H1 (cell line): Measurements from ENCODE around the gene PSORS1C2. TPM values are rescaled to one million over a fixed set of nuclear protein-coding genes. Genes with fewer than 3 reads are reported as not detected.

Experiments used
- CTCF ChIA-PET: fragments of 300-600 bp; sonication (Branson Sonifier 250); formaldehyde crosslinking; loops from one replicate; lab custom pipeline; 2021; ENCODE audit not compliant: partially characterized antibody; lab: Charles Lee
- POLR2A ChIA-PET: fragments of 300-600 bp; sonication (Branson Sonifier 250); formaldehyde crosslinking; loops from one replicate; lab custom pipeline; 2021; ENCODE audit warnings: inconsistent platforms; ENCODE audit not compliant: partially characterized antibody; lab: Charles Lee
- DNase-seq, 2 experiments: peaks; one replicate each; pipeline versions ENCODE4 v3.0.0 to v3.0.0-alpha.2; 2010 to 2022; ENCODE audit warnings: low spot score in 2 of 2, low read depth in 1 of 2, mixed read lengths in 1 of 2
- FAIRE-seq: peaks from 2 replicates; lab custom pipeline; 2011; peaks lifted over from hg19 to GRCh38; lab: Jason Lieb, UNC
- H2AFZ ChIP-seq: 2 replicates; pipeline ENCODE4 v1.8.1; 2012; ENCODE audit warnings: low read length, inconsistent platforms
- H2AK5ac ChIP-seq: 2 replicates; pipeline ENCODE4 v1.6.1; 2013; ENCODE audit warnings: low read depth, low read length
- H2BK120ac ChIP-seq: replicated peaks from 2 replicates; pipeline ENCODE3; 2013; ENCODE audit warnings: low read depth, low read length, inconsistent platforms
- H2BK12ac ChIP-seq: 2 replicates; pipeline ENCODE4 v1.6.1; 2013; ENCODE audit warnings: low read depth, low read length
- H2BK15ac ChIP-seq: 2 replicates; pipeline ENCODE4 v1.6.1; 2013; ENCODE audit warnings: low read length
- H2BK20ac ChIP-seq: 2 replicates; pipeline ENCODE4 v1.6.1; 2013; ENCODE audit warnings: low read length
- H2BK5ac ChIP-seq: 2 replicates; pipeline ENCODE4 v1.6.1; 2013; ENCODE audit warnings: low read depth, low read length
- H3K14ac ChIP-seq: 2 replicates; pipeline ENCODE4 v1.6.1; 2013; ENCODE audit warnings: inconsistent platforms; ENCODE audit not compliant: insufficient read length
- H3K18ac ChIP-seq: 2 replicates; pipeline ENCODE4 v1.6.1; 2013; ENCODE audit warnings: low read length; ENCODE audit errors: extremely low read depth
- H3K23ac ChIP-seq: 2 replicates; pipeline ENCODE4 v1.6.1; 2013; ENCODE audit warnings: inconsistent platforms; ENCODE audit not compliant: insufficient read length
- H3K23me2 ChIP-seq: 2 replicates; pipeline ENCODE4 v1.6.1; 2013; ENCODE audit warnings: low read depth, low read length
- H3K27ac ChIP-seq: 2 replicates; pipeline ENCODE4 v1.6.1; 2011; ENCODE audit warnings: low read depth, low read length, inconsistent platforms
- H3K27me3 ChIP-seq, 4 experiments: replicated peaks in 1 of 4; 1 replicate in 1 of 4; 2 replicates in 3 of 4; pipeline versions ENCODE4 v1.6.1 to v1.8.1; 2011 to 2013; ENCODE audit warnings: low read length in 3 of 4, mild to moderate bottlenecking in 3 of 4, inconsistent platforms in 2 of 4, mixed read lengths in 2 of 4, moderate library complexity in 1 of 4; ENCODE audit not compliant: control insufficient read depth in 3 of 4, insufficient read depth in 3 of 4; ENCODE audit errors: extremely low read depth in 1 of 4
- H3K36me3 ChIP-seq, 4 experiments: 2 replicates each; pipeline versions ENCODE4 v1.6.1 to v1.8.1; 2011 to 2013; ENCODE audit warnings: mild to moderate bottlenecking in 4 of 4, low read length in 3 of 4, moderate library complexity in 2 of 4, control low read depth in 1 of 4, inconsistent platforms in 1 of 4; ENCODE audit not compliant: insufficient read depth in 4 of 4, control insufficient read depth in 2 of 4
- H3K4ac ChIP-seq: replicated peaks from 2 replicates; pipeline ENCODE3; 2013; ENCODE audit warnings: low read length, low read depth, mixed read lengths, inconsistent platforms; ENCODE audit not compliant: insufficient read length
- H3K4me1 ChIP-seq, 4 experiments: replicated peaks in 1 of 4; 1 replicate in 1 of 4; 2 replicates in 3 of 4; pipeline versions ENCODE4 v1.6.1 to v1.8.1; 2011 to 2013; ENCODE audit warnings: low read length in 3 of 4, inconsistent platforms in 2 of 4, mixed read lengths in 1 of 4; ENCODE audit not compliant: insufficient read depth in 4 of 4, control insufficient read depth in 3 of 4
- H3K4me2 ChIP-seq, 2 experiments: 2 replicates each; pipeline versions ENCODE4 v1.6.1 to v1.8.1; 2011 to 2013; ENCODE audit warnings: low read depth in 2 of 2, low read length in 2 of 2, control low read depth in 1 of 2, inconsistent platforms in 1 of 2, mild to moderate bottlenecking in 1 of 2; ENCODE audit not compliant: insufficient read depth in 1 of 2
- H3K4me3 ChIP-seq, 4 experiments: fragments of 200-600, 300-600 bp in 1 of 4; sonication (generic), shearing (Covaris generic), sonication (Bioruptor Twin) in 1 of 4; 2 replicates each; pipeline versions ENCODE4 v1.5.1 to v1.8.1; 2011 to 2016; ENCODE audit warnings: low read length in 4 of 4, low read depth in 3 of 4, control low read depth in 2 of 4, inconsistent platforms in 2 of 4, mild to moderate bottlenecking in 2 of 4, mixed read lengths in 1 of 4, moderate library complexity in 1 of 4; ENCODE audit not compliant: insufficient read depth in 2 of 4; ENCODE audit errors: extremely low read depth in 1 of 4
- H3K56ac ChIP-seq: replicated peaks from 2 replicates; pipeline ENCODE3; 2013; ENCODE audit warnings: low read depth, mild to moderate bottlenecking, mixed read lengths, low read length, inconsistent platforms; ENCODE audit not compliant: insufficient read length
- H3K79me1 ChIP-seq: 2 replicates; pipeline ENCODE4 v1.6.1; 2013; ENCODE audit warnings: low read depth, low read length, control low read depth
- H3K79me2 ChIP-seq, 2 experiments: 2 replicates each; pipeline versions ENCODE4 v1.6.1 to v1.8.1; 2012 to 2013; ENCODE audit warnings: low read length in 2 of 2, mild to moderate bottlenecking in 2 of 2, inconsistent platforms in 1 of 2; ENCODE audit not compliant: insufficient read depth in 2 of 2, control insufficient read depth in 1 of 2
- H3K9ac ChIP-seq, 4 experiments: replicated peaks in 1 of 4; 1 replicate in 1 of 4; 2 replicates in 3 of 4; pipeline versions ENCODE4 v1.6.1 to v1.8.1; 2011 to 2013; ENCODE audit warnings: low read depth in 3 of 4, low read length in 3 of 4, control low read depth in 2 of 4, mild to moderate bottlenecking in 2 of 4, moderate library complexity in 2 of 4, inconsistent platforms in 1 of 4; ENCODE audit errors: extremely low read depth in 1 of 4
- H3K9me3 ChIP-seq, 2 experiments: 2 replicates each; pipeline versions ENCODE4 v1.6.1 to v1.8.1; 2012 to 2013; ENCODE audit warnings: mild to moderate bottlenecking in 2 of 2, moderate library complexity in 2 of 2, control low read depth in 1 of 2, inconsistent platforms in 1 of 2, low read depth in 1 of 2, low read length in 1 of 2, mixed read lengths in 1 of 2; ENCODE audit not compliant: insufficient read depth in 2 of 2
- H4K20me1 ChIP-seq, 2 experiments: replicated peaks in 1 of 2; 2 replicates each; pipeline versions ENCODE3 to v1.8.1; 2011 to 2013; ENCODE audit warnings: inconsistent platforms in 2 of 2, low read length in 2 of 2, mild to moderate bottlenecking in 1 of 2; ENCODE audit not compliant: insufficient read depth in 2 of 2, control insufficient read depth in 1 of 2
- H4K5ac ChIP-seq: 2 replicates; pipeline ENCODE4 v1.6.1; 2013; ENCODE audit warnings: low read length, low read depth, mixed read lengths, inconsistent platforms; ENCODE audit not compliant: insufficient read length
- H4K8ac ChIP-seq: 2 replicates; pipeline ENCODE4 v1.8.0; 2013; ENCODE audit warnings: mild to moderate bottlenecking, moderate library complexity, low read length, inconsistent platforms; ENCODE audit not compliant: insufficient read depth; ENCODE audit errors: extremely low read depth
- H4K91ac ChIP-seq: replicated peaks from 2 replicates; pipeline ENCODE3; 2013; ENCODE audit warnings: low read length, mixed read lengths, inconsistent platforms; ENCODE audit not compliant: insufficient read length
- BACH1 ChIP-seq: IDR thresholded peaks from 2 replicates; pipeline ENCODE4 v1.6.1; 2012; ENCODE audit warnings: low read length, improper control_type of control experiment
- CBX5 ChIP-seq: fragments of 300-800, 300-1000 bp; sonication (generic); IDR thresholded peaks from 2 replicates; pipeline ENCODE4 v1.7.1; 2016; ENCODE audit warnings: antibody characterized with exemption, low read length, low read depth
- HDAC2 ChIP-seq, 2 experiments: fragments of 300-600 bp in 1 of 2; sonication (generic) in 1 of 2; IDR thresholded peaks; 2 replicates each; pipeline ENCODE4 v1.6.1; 2011 to 2012; ENCODE audit warnings: low read depth in 2 of 2, low read length in 2 of 2, mild to moderate bottlenecking in 2 of 2, moderate library complexity in 2 of 2, borderline replicate concordance in 1 of 2, inconsistent platforms in 1 of 2
- KDM1A ChIP-seq: fragments of 200-600, 300-600 bp; sonication (generic); IDR thresholded peaks from 2 replicates; pipeline ENCODE4 v1.7.1; 2016; ENCODE audit warnings: mild to moderate bottlenecking, low read length, borderline replicate concordance
- KDM4A ChIP-seq: IDR thresholded peaks from one replicate; pipeline ENCODE4 v1.7.1; 2012; ENCODE audit warnings: low read depth, mild to moderate bottlenecking, moderate library complexity, low read length, inconsistent platforms; ENCODE audit not compliant: severe bottlenecking
- POU5F1 ChIP-seq: IDR thresholded peaks from 2 replicates; pipeline ENCODE4 v1.6.1; 2011; ENCODE audit warnings: low read depth, mild to moderate bottlenecking, low read length, moderate library complexity
- RBBP5 ChIP-seq: IDR thresholded peaks from 2 replicates; pipeline ENCODE4 v1.7.1; 2012; ENCODE audit warnings: low read depth, mild to moderate bottlenecking, inconsistent platforms, low read length, moderate library complexity, borderline replicate concordance
- SIN3A ChIP-seq, 2 experiments: IDR thresholded peaks in 1 of 2; conservative IDR thresholded peaks in 1 of 2; 2 replicates each; pipeline ENCODE4 v1.6.1; 2011 to 2012; ENCODE audit warnings: low read length in 2 of 2, improper control_type of control experiment in 1 of 2, low read depth in 1 of 2, mild to moderate bottlenecking in 1 of 2
- SP1 ChIP-seq: IDR thresholded peaks from 2 replicates; pipeline ENCODE4 v1.6.1; 2011; ENCODE audit warnings: low read depth, low read length
- SRF ChIP-seq: IDR thresholded peaks from 2 replicates; pipeline ENCODE4 v1.6.1; 2011; ENCODE audit warnings: mild to moderate bottlenecking, low read depth, low read length, moderate library complexity
- SUZ12 ChIP-seq: fragments of 200-600 bp; sonication (generic); IDR thresholded peaks from 2 replicates; pipeline ENCODE4 v1.6.1; 2012; ENCODE audit warnings: mild to moderate bottlenecking, inconsistent platforms, low read length, moderate library complexity, mixed read lengths
- WGBS, 2 experiments: shearing (Covaris generic) in 1 of 2; methylation state at CpG; one replicate each; pipeline versions ENCODE4 v1.1.6 to v1.1.7; 2013 to 2015; ENCODE audit warnings: low lambda C conversion rate in 2 of 2, mixed read lengths in 2 of 2, inconsistent platforms in 1 of 2, low coverage in 1 of 2, missing lambda C conversion rate in 1 of 2; ENCODE audit not compliant: insufficient replicate concordance in 2 of 2, insufficient coverage in 1 of 2, insufficient read length in 1 of 2; ENCODE audit errors: extremely low coverage in 1 of 2, missing lambda C conversion rate in 1 of 2; 5-methylcytosine and 5-hydroxymethylcytosine counted together
- polyA plus RNA-seq, 7 experiments: library from polyadenylated mRNA; depleted of rRNA in 3 of 7; stranded (reverse) in 5 of 7; unstranded in 2 of 7; fragments of >200 nt in 5 of 7; fragments of 200-250 nt in 2 of 7; gene quantifications; 1 replicate in 5 of 7; 2 replicates in 1 of 7; 4 replicates in 1 of 7; pipeline versions ENCODE4 v1.2.1 to v1.2.3, GENCODE V29; 2011 to 2013; ENCODE audit warnings: missing spikeins in 2 of 7, mixed read lengths in 2 of 7
- total RNA-seq: library from RNA; stranded (reverse); fragmentation: NEBNext Ultra II Directional; extraction: Animal tissue kit (Norgen Biotek cat#: 25700); gene quantifications from 2 replicates; pipeline ENCODE4 v1.2.1, GENCODE V29; 2021
- TF ChIP-seq, protein P1 (sequence below): IDR thresholded peaks from 2 replicates; pipeline ENCODE4 v1.6.1; 2011; ENCODE audit warnings: low read length, improper control_type of control experiment

The PSORS1C2 gene
- total and polyA plus RNA-seq, 2 of the 8 experiments (the other 6 are each of a cell fraction or from before 2014, with no cell fraction given), result 0.11 TPM; not detected in 1

- Histone ChIP-seq H3K9me3 (no peaks in the 10 kb centered on the region), H4K91ac (no peak overlapping the region)
- TF ChIP-seq CBX5 (no peak), RBBP5 (no peak), SUZ12 (no peak), KDM1A (no peak), HDAC2 (IDR thresholded peaks at IDR 0.05; ENCODE audit: borderline replicate concordance in 1 of 2, low read depth in 2 of 2, low read length in 2 of 2) (no peak), SP1 (no peak), SRF (no peak), SIN3A (conservative IDR thresholded peaks at IDR 0.05 in 1 of 2, IDR thresholded peaks at IDR 0.05 in 1 of 2; ENCODE audit: low read depth in 1 of 2, low read length in 2 of 2) (no peak), BACH1 (no peak), KDM4A (no peak), POU5F1 (no peak)
- TF ChIP-seq, protein P1, sequence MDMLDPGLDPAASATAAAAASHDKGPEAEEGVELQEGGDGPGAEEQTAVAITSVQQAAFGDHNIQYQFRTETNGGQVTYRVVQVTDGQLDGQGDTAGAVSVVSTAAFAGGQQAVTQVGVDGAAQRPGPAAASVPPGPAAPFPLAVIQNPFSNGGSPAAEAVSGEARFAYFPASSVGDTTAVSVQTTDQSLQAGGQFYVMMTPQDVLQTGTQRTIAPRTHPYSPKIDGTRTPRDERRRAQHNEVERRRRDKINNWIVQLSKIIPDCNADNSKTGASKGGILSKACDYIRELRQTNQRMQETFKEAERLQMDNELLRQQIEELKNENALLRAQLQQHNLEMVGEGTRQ, result no peak
Observed at GRCh38 chr6:31156641-31157040, 17.8 kb upstream of the PSORS1C2 start.

More at GRCh38 chr6:31156641-31157040, 17.8 kb upstream of the PSORS1C2 start:
- Histone ChIP-seq H3K56ac (no peak overlapping the region), H3K79me2 (no peaks in the 10 kb centered on the region), H3K27ac (no peak overlapping the region), H2BK20ac (no peak overlapping the region), H3K23me2 (peaks cover 14% of the 10 kb centered on the region), H2BK5ac (no peak overlapping the region), H3K14ac (no peak overlapping the region), H3K4ac (no peak overlapping the region), H3K9ac (no peak overlapping the region), H4K20me1 (peaks cover 0 to 1% of the 10 kb centered on the region in 2 experiments), H2BK12ac (no peak overlapping the region), H3K36me3 (peaks cover 0 to 25% (median 4%) of the 10 kb centered on the region in 4 experiments; a peak in 5 of 8 replicates), H3K4me1 (peaks cover 0 to 20% (median 12%) of the 10 kb centered on the region in 4 experiments; a peak in 5 of 7 replicates), H2BK15ac (no peak overlapping the region), H2AK5ac (no peak overlapping the region), H2AFZ (no peak overlapping the region), H4K5ac (no peak overlapping the region), H2BK120ac (no peak overlapping the region), H3K4me3 (peak overlapping the region in 1 of 4 experiments; percentile 72; a peak in 1 of 8 replicates), H3K79me1 (no peaks in the 10 kb centered on the region), H3K27me3 (no peaks in the 10 kb centered on the region), H4K8ac (no peak overlapping the region), H3K4me2 (peak overlapping the region in 1 of 2 experiments; percentile 94; a peak in 1 of 4 replicates), H3K18ac (no peak overlapping the region), H3K23ac (no peak overlapping the region)
- ChIA-PET POLR2A (interaction anchor here (61.6 to 68.5 kb wide), 2 partner anchors 9 to 12 kb away, joined by 2251 read pairs; partner anchors contain the start of genes CCHCR1, CDSN, POU5F1 and PSORS1C1), CTCF (interaction anchor here (0.6 to 2.6 kb wide), 7 partner anchors 13 to 241 kb away, joined by 3 to 12 read pairs (median 6); partner anchors contain the start of gene PSORS1C2)
- DNase-seq (no peak), FAIRE-seq (no peak)
- 95% methylated on average over 7 of the region's 7 CpGs; no CpG with 5 or more reads in 1 of the 2 experiments for WGBS, 2 experiments
